IMR-90 (cell line): ENCODE results near the gene WDCP. TPM values are rescaled to one million over a fixed set of nuclear protein-coding genes. Genes with fewer than 3 reads are reported as not detected.

Source experiments
- ATAC-seq: fragments of 200-7000 bp; cut with Tn5 transposase; 2 replicates; pipeline ENCODE4 v1.9.1; 2020; ENCODE audit warnings: low read depth, mild to moderate bottlenecking, moderate library complexity
- BruUV-seq: library from RNA; stranded (reverse); fragments of 400-500 nt; replicated peaks from 2 replicates; lab custom pipeline; 2021; lab: Mats Ljungman, UMichigan
- CTCF ChIA-PET: fragments of 300-600 bp; formaldehyde crosslinking; extraction: SDS; loops from one replicate; lab custom pipeline; 2021; ENCODE audit warnings: antibody characterized with exemption; lab: Yijun Ruan, JAX
- POLR2A ChIA-PET: fragments of 300-600 bp; sonication (Branson Sonifier 250); formaldehyde crosslinking; loops from one replicate; lab custom pipeline; 2022; ENCODE audit warnings: antibody characterized with exemption; ENCODE audit not compliant: unreplicated experiment; lab: Charles Lee
- DNase-seq: peaks from one replicate; pipeline ENCODE4 v3.0.0; 2013
- H2AFZ ChIP-seq: replicated peaks from 2 replicates; pipeline ENCODE3; 2013; ENCODE audit warnings: low read length, mild to moderate bottlenecking; ENCODE audit not compliant: poor library complexity
- H2AK5ac ChIP-seq: 2 replicates; pipeline ENCODE4 v1.6.1; 2013; ENCODE audit warnings: low read depth, low read length, inconsistent platforms
- H2AK9ac ChIP-seq: replicated peaks from 2 replicates; pipeline ENCODE3; 2013; ENCODE audit warnings: mild to moderate bottlenecking, low read depth, low read length, moderate library complexity; ENCODE audit not compliant: poor library complexity
- H2BK120ac ChIP-seq: 2 replicates; pipeline ENCODE4 v1.6.1; 2013; ENCODE audit warnings: low read depth, low read length, inconsistent platforms
- H2BK15ac ChIP-seq: 3 replicates; pipeline ENCODE4 v1.6.1; 2013; ENCODE audit warnings: low read depth, low read length, inconsistent platforms
- H2BK20ac ChIP-seq: 2 replicates; pipeline ENCODE4 v1.6.1; 2013; ENCODE audit warnings: low read depth, mild to moderate bottlenecking, inconsistent platforms, low read length, moderate library complexity
- H2BK5ac ChIP-seq: 2 replicates; pipeline ENCODE4 v1.6.1; 2013; ENCODE audit warnings: mild to moderate bottlenecking, low read depth, low read length, inconsistent platforms; ENCODE audit not compliant: poor library complexity, severe bottlenecking
- H3K14ac ChIP-seq: replicated peaks from 2 replicates; pipeline ENCODE4 v1.6.1; 2013; ENCODE audit warnings: low read depth, low read length, inconsistent platforms
- H3K18ac ChIP-seq: 2 replicates; pipeline ENCODE4 v1.6.1; 2013; ENCODE audit warnings: low read depth, low read length, control low read depth
- H3K23ac ChIP-seq: 2 replicates; pipeline ENCODE4 v1.6.1; 2013; ENCODE audit warnings: low read depth, low read length, inconsistent platforms
- H3K27ac ChIP-seq: 2 replicates; pipeline ENCODE4 v1.5.1; 2013; ENCODE audit warnings: mild to moderate bottlenecking, control low read depth, low read length; ENCODE audit not compliant: insufficient read depth
- H3K27me3 ChIP-seq: 2 replicates; pipeline ENCODE4 v1.6.1; 2013; ENCODE audit warnings: low read length; ENCODE audit not compliant: control insufficient read depth, insufficient read depth
- H3K36me3 ChIP-seq: 2 replicates; pipeline ENCODE4 v1.6.1; 2013; ENCODE audit warnings: low read length, mixed read lengths; ENCODE audit not compliant: control insufficient read depth, insufficient read depth
- H3K4ac ChIP-seq: 2 replicates; pipeline ENCODE4 v1.6.1; 2013; ENCODE audit warnings: low read depth, low read length, inconsistent platforms
- H3K4me1 ChIP-seq: 2 replicates; pipeline ENCODE4 v1.6.1; 2013; ENCODE audit warnings: low read length, mixed read lengths; ENCODE audit not compliant: control insufficient read depth, insufficient read depth
- H3K4me2 ChIP-seq: 2 replicates; pipeline ENCODE4 v1.6.1; 2013; ENCODE audit warnings: low read depth, mild to moderate bottlenecking, control low read depth, low read length, moderate library complexity
- H3K4me3 ChIP-seq: 2 replicates; pipeline ENCODE4 v1.5.1; 2013; ENCODE audit warnings: low read depth, mild to moderate bottlenecking, control low read depth, low read length, moderate library complexity; ENCODE audit not compliant: insufficient read depth
- H3K56ac ChIP-seq: 2 replicates; pipeline ENCODE4 v1.6.1; 2013; ENCODE audit warnings: low read length, inconsistent platforms; ENCODE audit not compliant: insufficient read depth; ENCODE audit errors: extremely low read depth
- H3K79me1 ChIP-seq, 2 experiments: 2 replicates each; pipeline ENCODE4 v1.6.1; 2013; ENCODE audit warnings: low read length in 2 of 2, inconsistent platforms in 1 of 2, low read depth in 1 of 2
- H3K9ac ChIP-seq: 2 replicates; pipeline ENCODE4 v1.6.1; 2013; ENCODE audit warnings: low read depth, low read length, control low read depth
- H3K9me1 ChIP-seq: 2 replicates; pipeline ENCODE4 v1.6.1; 2013; ENCODE audit warnings: low read length, inconsistent platforms; ENCODE audit not compliant: insufficient read depth
- H3K9me3 ChIP-seq: 2 replicates; pipeline ENCODE4 v1.6.1; 2013; ENCODE audit warnings: low read length; ENCODE audit not compliant: control insufficient read depth, insufficient read depth
- H4K20me1 ChIP-seq: 2 replicates; pipeline ENCODE4 v1.6.1; 2013; ENCODE audit warnings: low read length, inconsistent platforms; ENCODE audit not compliant: insufficient read depth
- H4K5ac ChIP-seq: 2 replicates; pipeline ENCODE4 v1.6.1; 2013; ENCODE audit warnings: mild to moderate bottlenecking, low read depth, low read length, control low read depth
- H4K8ac ChIP-seq, 2 experiments: 2 replicates each; pipeline ENCODE4 v1.6.1; 2013; ENCODE audit warnings: low read depth in 2 of 2, low read length in 2 of 2, control low read depth in 1 of 2, inconsistent platforms in 1 of 2
- H4K91ac ChIP-seq: 2 replicates; pipeline ENCODE4 v1.6.1; 2013; ENCODE audit warnings: low read depth, low read length, inconsistent platforms; ENCODE audit not compliant: insufficient read depth
- BHLHE40 ChIP-seq: fragments of 150-350 bp; IDR thresholded peaks from 2 replicates; pipeline ENCODE4 v1.6.1; 2016; ENCODE audit warnings: mild to moderate bottlenecking, low read depth, low read length
- CEBPB ChIP-seq: IDR thresholded peaks from 2 replicates; pipeline ENCODE4 v1.6.1; 2012; ENCODE audit warnings: low read depth, low read length, improper control_type of control experiment
- CHD1 ChIP-seq: IDR thresholded peaks from 2 replicates; pipeline ENCODE4 v1.6.1; 2012; ENCODE audit warnings: low read depth, low read length, improper control_type of control experiment
- CTCF ChIP-seq: conservative IDR thresholded peaks from 2 replicates; pipeline ENCODE4 v1.5.1; 2012; ENCODE audit warnings: mild to moderate bottlenecking, low read depth, low read length, improper control_type of control experiment
- ELK1 ChIP-seq: fragments of 150-350 bp; IDR thresholded peaks from 2 replicates; pipeline ENCODE4 v1.6.1; 2016; ENCODE audit warnings: low read depth, mild to moderate bottlenecking, low read length, moderate library complexity, borderline replicate concordance
- FOS ChIP-seq: fragments of 150-350 bp; IDR thresholded peaks from 2 replicates; pipeline ENCODE4 v1.6.1; 2016; ENCODE audit warnings: low read depth, low read length
- MAFK ChIP-seq: IDR thresholded peaks from 2 replicates; pipeline ENCODE4 v1.6.1; 2012; ENCODE audit warnings: low read depth, low read length, improper control_type of control experiment
- MAZ ChIP-seq: IDR thresholded peaks from 2 replicates; pipeline ENCODE4 v1.6.1; 2012; ENCODE audit warnings: low read depth, mild to moderate bottlenecking, low read length, improper control_type of control experiment, moderate library complexity, borderline replicate concordance
- MXI1 ChIP-seq: IDR thresholded peaks from 2 replicates; pipeline ENCODE4 v1.6.1; 2012; ENCODE audit warnings: low read depth, mild to moderate bottlenecking, low read length, moderate library complexity, borderline replicate concordance
- NFE2L2 ChIP-seq: fragments of 150-350 bp; IDR thresholded peaks from 2 replicates; pipeline ENCODE4 v1.6.1; 2016; ENCODE audit warnings: low read depth, mild to moderate bottlenecking, low read length
- POLR2A ChIP-seq: IDR thresholded peaks from 2 replicates; pipeline ENCODE4 v1.6.1; 2012; ENCODE audit warnings: mild to moderate bottlenecking, low read depth, low read length
- RAD21 ChIP-seq: IDR thresholded peaks from 2 replicates; pipeline ENCODE4 v1.6.1; 2012; ENCODE audit warnings: low read length, improper control_type of control experiment
- RCOR1 ChIP-seq: IDR thresholded peaks from 2 replicates; pipeline ENCODE4 v1.6.1; 2012; ENCODE audit warnings: mild to moderate bottlenecking, low read length, improper control_type of control experiment; ENCODE audit not compliant: insufficient replicate concordance
- RFX5 ChIP-seq: IDR thresholded peaks from 2 replicates; pipeline ENCODE4 v1.8.0; 2012; ENCODE audit warnings: low read depth, mild to moderate bottlenecking, low read length, moderate library complexity
- SMC3 ChIP-seq: fragments of 150-350 bp; IDR thresholded peaks from 2 replicates; pipeline ENCODE4 v1.6.1; 2016; ENCODE audit warnings: low read depth, mild to moderate bottlenecking, antibody characterized with exemption, low read length, moderate library complexity
- USF2 ChIP-seq: fragments of 150-350 bp; IDR thresholded peaks from 2 replicates; pipeline ENCODE4 v1.6.1; 2017; ENCODE audit warnings: mild to moderate bottlenecking, antibody characterized with exemption, low read length, low read depth
- WGBS, 2 experiments: methylation state at CpG; one replicate each; pipeline versions ENCODE4 v1.1.5 to v1.1.7; 2013; ENCODE audit warnings: missing lambda C conversion rate in 2 of 2; ENCODE audit not compliant: insufficient read length in 1 of 2; ENCODE audit errors: extremely low coverage in 2 of 2; 5-methylcytosine and 5-hydroxymethylcytosine counted together
- dilution Hi-C: fragments of 300-500 bp; cut with HindIII; formaldehyde crosslinking; loops from one replicate; pipeline ENCODE4 v1.14.3; 2018; ENCODE audit warnings: low sequenced_read_pairs; ENCODE audit not compliant: unreplicated experiment
- in situ Hi-C: fragments of 300-500 bp; cut with MboI; formaldehyde crosslinking; loops from 3 replicates; pipeline ENCODE4 v1.14.3; 2019; ENCODE audit warnings: low sequenced_read_pairs, inconsistent platforms, mixed read lengths
- intact Hi-C: fragments of 100-400 bp; cut with micrococcal nuclease; formaldehyde crosslinking; loops from 2 replicates; pipeline ENCODE4 v1.10.0; 2022
- polyA plus RNA-seq, 3 experiments: library from polyadenylated mRNA; depleted of rRNA; stranded (reverse); fragments of >200 nt; gene quantifications; 2 replicates each; pipeline ENCODE4 v1.2.3, GENCODE V29; 2012; ENCODE audit warnings: low replicate concordance in 1 of 3
- total RNA-seq: library from RNA; depleted of rRNA; stranded (reverse); fragments of >200 nt; gene quantifications from 2 replicates; pipeline ENCODE4 v1.2.3, GENCODE V29; 2012

WDCP gene
- total and polyA plus RNA-seq, 2 of the 4 experiments (the other 2 are of a cell fraction): 6.8 to 18.6 TPM

GRCh38 chr2:24020244-24020643 is 26.9 kb downstream of the WDCP start:
- Histone ChIP-seq H4K91ac (no peak overlapping the region), H3K18ac (no peak overlapping the region), H3K4me3 (no peak overlapping the region), H4K8ac (no peak overlapping the region), H2BK120ac (no peak overlapping the region), H2AK9ac (no peak overlapping the region), H3K4me2 (no peak overlapping the region), H4K5ac (no peak overlapping the region), H3K4ac (no peak overlapping the region), H3K9ac (no peak overlapping the region), H4K20me1 (no peaks in the 10 kb centered on the region; the same call in 1 of the 2 replicates), H2AK5ac (no peak overlapping the region; the same call in 1 of the 2 replicates), H3K23ac (no peak overlapping the region), H3K56ac (no peak overlapping the region), H2BK5ac (no peak overlapping the region), H2AFZ (no peak overlapping the region), H3K79me1 (peaks cover 0 to 11% of the 10 kb centered on the region in 2 experiments; a peak in 2 of 4 replicates), H3K4me1 (peaks cover 10% of the 10 kb centered on the region), H3K27ac (no peak overlapping the region), H3K36me3 (peaks cover 9% of the 10 kb centered on the region), H2BK15ac (no peak overlapping the region), H2BK20ac (no peak overlapping the region), H3K14ac (no peak overlapping the region), H3K27me3 (no peaks in the 10 kb centered on the region), H3K9me3 (no peaks in the 10 kb centered on the region), H3K9me1 (peaks cover 18% of the 10 kb centered on the region; the same call in 1 of the 2 replicates)
- ChIA-PET POLR2A (no interaction called here), CTCF (no interaction called here)
- WGBS, 2 experiments: no CpG with 5 or more reads among the region's 4 CpGs
- no peak for TF ChIP-seq NFE2L2
- TF ChIP-seq MAZ: no peak
- TF ChIP-seq RAD21: no peak
- TF ChIP-seq ELK1: no peak
- TF ChIP-seq BHLHE40: no peak
- TF ChIP-seq CHD1: no peak
- no peak for TF ChIP-seq USF2
- TF ChIP-seq RCOR1: no peak
- no peak for TF ChIP-seq RFX5
- TF ChIP-seq MXI1: no peak
- TF ChIP-seq CTCF: no peak
- no peak for TF ChIP-seq CEBPB
- no peak for TF ChIP-seq FOS
- no peak for TF ChIP-seq SMC3
- TF ChIP-seq POLR2A: no peak
- TF ChIP-seq MAFK: no peak
- dilution Hi-C loops (no loop called here), intact Hi-C loops (no loop called here), in situ Hi-C loops (no loop called here)
- ATAC-seq (no peak), DNase-seq (no peak)
- no TSS peak for BruUV-seq
